Progenitor cell of endocrine pancreas (in vitro differentiated cells): ENCODE results near the gene GLT6D1. TPM values are rescaled to one million over a fixed set of nuclear protein-coding genes. Genes with fewer than 3 reads are reported as not detected.

Experiments
- DNase-seq: peaks from one replicate; pipeline ENCODE4 v3.0.0; 2021; ENCODE audit warnings: low spot score; ENCODE audit not compliant: unreplicated experiment
- H3K27ac Mint-ChIP-seq: 2 replicates; pipeline ENCODE4 v1.8.0; 2021; ENCODE audit warnings: mild to moderate bottlenecking, moderate library complexity, mixed read lengths
- H3K27me3 Mint-ChIP-seq: 2 replicates; pipeline ENCODE4 v1.8.0; 2021; ENCODE audit warnings: mixed read lengths
- H3K36me3 Mint-ChIP-seq: 2 replicates; pipeline ENCODE4 v1.8.0; 2022; ENCODE audit warnings: mixed read lengths; ENCODE audit not compliant: insufficient read depth
- H3K4me1 Mint-ChIP-seq: 2 replicates; pipeline ENCODE4 v1.8.0; 2021; ENCODE audit warnings: low read depth, mixed read lengths
- H3K4me3 Mint-ChIP-seq: 2 replicates; pipeline ENCODE4 v1.8.0; 2021; ENCODE audit warnings: low read depth, mild to moderate bottlenecking, moderate library complexity, mixed read lengths
- H3K9me3 Mint-ChIP-seq: 2 replicates; pipeline ENCODE4 v1.8.0; 2021; ENCODE audit warnings: low read depth, mixed read lengths
- CTCF ChIP-seq: fragments of 200-600 bp; sonication (generic); IDR thresholded peaks from one replicate; pipeline ENCODE4 v1.5.0; 2021; ENCODE audit warnings: antibody characterized with exemption, mild to moderate bottlenecking; ENCODE audit not compliant: unreplicated experiment
- total RNA-seq: library from RNA; stranded (reverse); gene quantifications from 2 replicates; pipeline ENCODE4 v1.2.1, GENCODE V29; 2021

The GLT6D1 gene
- total RNA-seq, 1 donor from 2014 or later, result not detected

GRCh38 chr9:135681161-135681560 lies 41.8 kb upstream of the GLT6D1 start:
- Mint-ChIP-seq H3K27me3 (peaks cover 10% of the 10 kb centered on the region), H3K36me3 (no peaks in the 10 kb centered on the region), H3K27ac (no peak overlapping the region), H3K4me3 (no peak overlapping the region), H3K4me1 (no peaks in the 10 kb centered on the region), H3K9me3 (no peaks in the 10 kb centered on the region)
- no peak for DNase-seq
- no peak for TF ChIP-seq CTCF

GRCh38 chr9:135680056-135680455 lies 40.7 kb upstream of the GLT6D1 start:
- H3K27ac Mint-ChIP-seq, result peak overlapping the region; percentile 69
- TF ChIP-seq CTCF, result no peak
- peaks cover 10% of the 10 kb centered on the region for H3K27me3 Mint-ChIP-seq
- H3K4me3 Mint-ChIP-seq, result no peak overlapping the region
- H3K36me3 Mint-ChIP-seq, result no peaks in the 10 kb centered on the region
- DNase-seq, result no peak
- H3K4me1 Mint-ChIP-seq, result no peaks in the 10 kb centered on the region
- H3K9me3 Mint-ChIP-seq, result no peaks in the 10 kb centered on the region

- H3K4me3 Mint-ChIP-seq, result no peak overlapping the region
- H3K9me3 Mint-ChIP-seq, result no peaks in the 10 kb centered on the region
- peaks cover 10% of the 10 kb centered on the region for H3K27me3 Mint-ChIP-seq
- no peaks in the 10 kb centered on the region for H3K4me1 Mint-ChIP-seq
- no peak overlapping the region for H3K27ac Mint-ChIP-seq
- H3K36me3 Mint-ChIP-seq, result no peaks in the 10 kb centered on the region
- no peak for DNase-seq
- TF ChIP-seq CTCF, result no peak
Measured at GRCh38 chr9:135678236-135679017, 39.1 kb upstream of the GLT6D1 start.

GRCh38 chr9:135677641-135678168 lies 38.4 kb upstream of the GLT6D1 start:
- Mint-ChIP-seq H3K4me3 (no peak overlapping the region), H3K27ac (no peak overlapping the region), H3K9me3 (no peaks in the 10 kb centered on the region), H3K4me1 (no peaks in the 10 kb centered on the region), H3K36me3 (no peaks in the 10 kb centered on the region), H3K27me3 (peaks cover 10% of the 10 kb centered on the region)
- no peak for TF ChIP-seq CTCF
- DNase-seq, result no peak

- Mint-ChIP-seq H3K4me3 (no peak overlapping the region), H3K27ac (no peak overlapping the region), H3K36me3 (no peaks in the 10 kb centered on the region), H3K9me3 (no peaks in the 10 kb centered on the region), H3K27me3 (peaks cover 14% of the 10 kb centered on the region), H3K4me1 (no peaks in the 10 kb centered on the region)
- TF ChIP-seq CTCF, result no peak
- DNase-seq, result no peak
Measured at GRCh38 chr9:135676891-135677290, 37.6 kb upstream of the GLT6D1 start.
